Measurements from ENCODE around the gene STUM. TPM values are rescaled to one million over a fixed set of nuclear protein-coding genes. Genes with fewer than 3 reads are reported as not detected.

Gene STUM
- total and polyA plus RNA-seq, 2 of the 8 experiments (the other 6 are each of a cell fraction or from before 2014, with no cell fraction given) = 0.76 to 1.2 TPM

- no peak for TF ChIP-seq CHD7 (IDR thresholded peaks at IDR 0.05; ENCODE audit: insufficient replicate concordance, low read length)
- TF ChIP-seq RBBP5 (IDR thresholded peaks at IDR 0.05; ENCODE audit: borderline replicate concordance, low read depth, low read length) = no peak
- no peak for TF ChIP-seq EP300 (IDR thresholded peaks at IDR 0.05; ENCODE audit: borderline replicate concordance in 1 of 2, low read depth in 2 of 2, low read length in 2 of 2)
- TF ChIP-seq KDM1A (IDR thresholded peaks at IDR 0.05; ENCODE audit: borderline replicate concordance, low read length) = no peak
- peak; percentile 39 for TF ChIP-seq ASH2L (IDR thresholded peaks at IDR 0.05; ENCODE audit: low read length)
- TF ChIP-seq TCF12 (IDR thresholded peaks at IDR 0.05; ENCODE audit: low read depth, low read length) = no peak
- TF ChIP-seq SIN3A (conservative IDR thresholded peaks at IDR 0.05 in 1 of 2, IDR thresholded peaks at IDR 0.05 in 1 of 2; ENCODE audit: low read depth in 1 of 2, low read length in 2 of 2) = no peak
- TF ChIP-seq HDAC2 (IDR thresholded peaks at IDR 0.05; ENCODE audit: borderline replicate concordance in 1 of 2, low read depth in 2 of 2, low read length in 2 of 2) = no peak
- TF ChIP-seq JUND (IDR thresholded peaks at IDR 0.05; ENCODE audit: low read length) = no peak
Measured at GRCh38 chr1:226604560-226605317, 56.2 kb downstream of the STUM start (continued).

All from H1 (cell line).